CD4-positive, alpha-beta T cell treated with Interleukin-4 for 4 hours (primary cell): ENCODE results near the gene GLRX2.
A peak's percentile ranks its signal among the peaks of the same experiment; 100 is the strongest.
"Not testable (repeated sequence)": the region's sequence is repeated elsewhere in the genome, so short reads cannot be mapped to it uniquely, and the experiment has no call there.

Source experiments
- DNase-seq: peaks from one replicate; pipeline ENCODE4 v3.0.0-alpha.2; 2020

The GLRX2 gene

GRCh38 chr1:193104907-193105820, at the start of gene GLRX2:
TSS of gene GLRX2 (minus strand) at chr1:193105414. CDS start at chr1:193105382, 32 bp downstream.
- peak; percentile 73 for DNase-seq

- no peak for DNase-seq
Measured at GRCh38 chr1:193144999-193145398, 39.8 kb upstream of the GLRX2 start.

- DNase-seq: no peak
Measured at GRCh38 chr1:193144361-193144938, 39.2 kb upstream of the GLRX2 start.

GRCh38 chr1:193143285-193143684, 38.1 kb upstream of the GLRX2 start:
- peak; percentile 15 for DNase-seq

- DNase-seq: no peak
Measured at GRCh38 chr1:193142409-193142808, 37.2 kb upstream of the GLRX2 start.

GRCh38 chr1:193141804-193142203, 36.6 kb upstream of the GLRX2 start:
- DNase-seq: peak; percentile 33

GRCh38 chr1:193140254-193140653, 35.0 kb upstream of the GLRX2 start:
- no peak for DNase-seq

GRCh38 chr1:193131266-193131860, 26.1 kb upstream of the GLRX2 start:
- DNase-seq: no peak

GRCh38 chr1:193125369-193125768, 20.2 kb upstream of the GLRX2 start:
- no peak for DNase-seq

- DNase-seq: no peak
Measured at GRCh38 chr1:193123751-193124150, 18.5 kb upstream of the GLRX2 start.

- peak; percentile 98 for DNase-seq
Measured at GRCh38 chr1:193121616-193122593, 16.7 kb upstream of the GLRX2 start, which contains the start of gene CDC73. TSS of gene CDC73 (plus strand) at chr1:193122031. CDS start at chr1:193122201, 170 bp downstream.

- no peak for DNase-seq
Measured at GRCh38 chr1:193120604-193121166, 15.5 kb upstream of the GLRX2 start.

GRCh38 chr1:193118803-193119730, 13.9 kb upstream of the GLRX2 start:
- DNase-seq: no peak

- DNase-seq: no peak
Measured at GRCh38 chr1:193118194-193118593, 13.0 kb upstream of the GLRX2 start.

- not testable (repeated sequence) for DNase-seq
Measured at GRCh38 chr1:193117167-193117566, 12.0 kb upstream of the GLRX2 start.

- DNase-seq: no peak
Measured at GRCh38 chr1:193115629-193116227, 10.5 kb upstream of the GLRX2 start.

GRCh38 chr1:193114485-193115095, 9.4 kb upstream of the GLRX2 start:
- DNase-seq: no peak

GRCh38 chr1:193113992-193114332, 8.7 kb upstream of the GLRX2 start:
- no peak for DNase-seq

GRCh38 chr1:193113258-193113991, 8.2 kb upstream of the GLRX2 start:
- DNase-seq: no peak
